Measurements from ENCODE around the gene REEP1. TPM values are rescaled to one million over a fixed set of nuclear protein-coding genes. Genes with fewer than 3 reads are reported as not detected.
"Not testable (repeated sequence)": the region's sequence is repeated elsewhere in the genome, so short reads cannot be mapped to it uniquely, and the experiment has no call there.

The REEP1 gene
- total RNA-seq, 1 experiment from 2014 or later: 7.8 TPM

DNA sequence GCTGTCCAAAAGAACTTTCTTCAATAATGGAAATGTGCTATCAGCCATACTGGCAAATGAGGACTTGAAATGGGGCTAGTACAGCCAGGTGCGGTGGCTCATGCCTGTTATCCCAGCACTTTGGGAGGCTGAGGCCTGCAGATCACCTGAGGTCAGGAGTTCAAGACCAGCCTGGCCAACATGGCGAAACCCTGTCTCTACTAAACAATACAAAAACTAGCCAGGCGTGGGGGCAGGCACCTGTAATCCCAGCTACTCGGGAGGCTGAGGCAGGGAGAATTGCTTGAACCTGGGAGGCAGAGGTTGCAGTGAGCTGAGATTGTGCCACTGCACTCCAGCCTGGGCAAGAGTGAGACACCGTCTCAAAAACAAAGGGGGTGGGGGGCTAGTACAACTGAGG, 92.6 kb downstream of the REEP1 start:
- not testable (repeated sequence) for DNase-seq (ENCODE audit: low spot score)

DNA sequence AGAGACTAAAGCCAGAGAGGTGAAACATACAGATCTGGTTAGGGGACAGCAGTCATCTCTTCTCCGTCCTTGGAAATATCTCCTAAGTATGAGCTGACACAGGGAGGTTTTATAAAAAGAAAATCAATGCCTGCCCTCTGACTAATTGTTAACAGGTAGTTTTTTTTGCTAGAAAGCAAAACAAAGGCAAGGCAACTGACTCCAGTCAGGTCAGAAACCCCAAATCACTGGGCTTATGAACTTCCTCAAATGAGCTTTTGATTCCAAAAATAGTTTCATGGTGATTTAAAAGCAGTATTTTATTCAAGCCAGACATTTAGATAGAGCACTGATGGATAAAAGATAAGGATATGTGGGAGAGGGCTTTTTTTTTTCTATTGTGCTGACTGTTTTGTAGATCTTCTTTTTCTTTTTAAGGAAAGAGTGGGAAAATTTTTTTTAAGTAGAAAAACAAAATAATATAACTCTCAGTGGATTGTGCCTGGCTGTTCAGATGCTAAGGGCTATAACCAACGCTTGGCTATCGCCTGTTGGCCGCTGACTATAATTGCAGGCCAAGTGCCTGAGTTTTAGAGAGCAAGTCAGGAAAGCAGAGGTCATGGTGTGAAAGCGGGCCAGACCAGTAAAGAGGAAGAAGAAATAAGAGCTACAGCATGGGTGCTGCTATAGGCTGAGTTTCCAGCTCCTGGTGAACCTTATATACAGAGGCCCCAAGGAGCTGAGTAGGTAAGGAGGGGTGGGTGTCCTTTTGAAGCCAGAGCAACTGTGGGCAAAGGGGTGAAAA, 93.3 kb downstream of the REEP1 start:
- DNase-seq (ENCODE audit: low spot score): no peak

DNA sequence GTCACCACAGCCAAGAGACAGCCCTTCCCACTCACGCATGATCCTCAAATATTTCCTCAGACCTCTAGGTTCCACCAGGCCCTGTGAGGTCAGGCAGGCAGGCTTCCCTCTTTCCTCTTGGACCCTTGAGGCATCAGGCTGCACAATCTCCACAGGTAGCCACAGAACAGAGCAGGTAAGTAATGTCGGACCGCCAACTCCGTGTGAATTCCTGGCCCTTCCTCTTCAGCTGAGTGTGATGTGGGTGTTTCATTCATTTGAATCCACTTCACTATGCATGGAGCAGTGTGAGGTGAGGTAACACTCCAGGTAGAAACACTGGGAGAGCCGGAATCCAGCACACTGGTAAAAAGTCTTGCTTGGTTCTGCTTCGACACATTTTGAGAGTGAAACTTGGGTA, 94.2 kb downstream of the REEP1 start:
- DNase-seq (ENCODE audit: low spot score): no peak

DNA sequence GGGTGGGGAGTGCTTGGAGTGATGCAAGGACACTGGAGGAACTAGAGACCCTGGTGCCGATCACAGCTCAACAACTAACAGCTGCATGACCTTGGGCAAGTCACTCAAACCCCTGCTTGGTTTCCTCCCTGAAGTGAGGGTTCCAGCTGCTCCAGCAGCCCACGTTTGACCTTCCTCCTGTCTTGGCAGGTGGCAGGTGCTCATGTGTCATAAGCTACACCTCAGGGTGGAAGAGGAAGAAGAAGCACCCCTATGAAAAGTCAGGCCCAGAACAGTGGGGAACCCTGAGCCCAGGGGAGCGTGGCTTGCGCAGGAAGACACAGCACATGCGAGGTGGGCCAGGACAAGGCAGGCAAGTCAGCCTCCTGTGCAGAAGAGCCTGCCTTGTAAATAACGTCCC, 95.8 kb downstream of the REEP1 start:
- DNase-seq (ENCODE audit: low spot score): no peak

DNA sequence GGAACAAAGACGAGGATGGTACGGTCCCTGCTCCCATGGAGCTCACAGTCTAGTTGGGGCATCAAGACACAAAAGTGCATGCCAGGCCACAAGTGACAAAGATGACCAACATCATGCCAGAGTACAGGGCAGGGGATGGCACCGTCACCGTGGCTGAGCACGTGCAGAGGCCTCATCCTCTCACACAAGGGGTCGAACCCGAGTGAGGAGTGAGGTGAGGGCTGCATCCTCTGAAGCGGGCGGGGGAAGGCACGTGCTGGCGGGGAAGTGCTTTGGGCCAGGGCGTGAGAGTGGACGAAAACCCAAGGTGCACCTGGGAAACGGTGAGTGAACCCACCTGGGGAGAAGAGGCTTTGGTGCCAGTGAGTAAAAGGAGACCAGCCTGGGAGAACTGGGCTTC, 97.2 kb downstream of the REEP1 start:
- DNase-seq (ENCODE audit: low spot score): no peak

DNA sequence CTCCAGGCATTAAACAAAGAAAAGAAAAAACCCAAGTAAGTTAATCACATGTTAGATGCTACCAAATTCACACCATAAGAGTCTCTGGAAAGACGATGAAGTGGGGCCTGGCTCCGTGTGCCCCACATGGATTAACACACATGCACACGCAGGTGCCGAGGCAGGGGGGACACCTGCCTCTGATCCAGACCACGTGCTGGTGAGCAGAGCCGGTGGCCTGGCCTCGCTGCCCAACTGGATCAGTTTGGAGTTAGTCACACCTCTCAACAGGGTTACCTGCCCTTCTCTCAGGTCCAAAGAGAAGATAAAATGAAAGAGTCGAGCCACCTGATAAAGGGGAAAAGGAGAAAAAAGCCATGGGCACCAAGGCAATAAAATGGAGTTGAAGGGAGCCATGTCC, 97.7 kb downstream of the REEP1 start:
- no peak for DNase-seq (ENCODE audit: low spot score)

DNA sequence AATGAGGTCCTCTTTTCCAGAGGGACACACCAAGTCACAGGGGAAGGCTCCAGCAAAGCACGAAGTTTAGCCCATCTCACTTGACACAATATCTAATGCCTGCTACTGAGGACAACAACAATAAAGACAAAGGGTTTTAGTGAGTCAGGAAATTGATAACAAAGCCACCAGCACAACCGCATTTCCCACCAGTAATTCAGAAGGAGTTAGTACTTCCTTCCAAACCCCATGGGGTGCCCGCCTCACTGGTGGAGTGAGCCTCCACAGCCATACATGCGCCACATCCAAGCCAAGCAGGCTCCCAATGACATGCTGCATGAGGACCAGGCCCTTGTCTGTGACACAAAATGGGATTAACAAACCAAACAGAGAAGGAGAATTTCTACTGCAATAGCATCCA, 98.1 kb downstream of the REEP1 start:
- DNase-seq (ENCODE audit: low spot score): no peak

DNA sequence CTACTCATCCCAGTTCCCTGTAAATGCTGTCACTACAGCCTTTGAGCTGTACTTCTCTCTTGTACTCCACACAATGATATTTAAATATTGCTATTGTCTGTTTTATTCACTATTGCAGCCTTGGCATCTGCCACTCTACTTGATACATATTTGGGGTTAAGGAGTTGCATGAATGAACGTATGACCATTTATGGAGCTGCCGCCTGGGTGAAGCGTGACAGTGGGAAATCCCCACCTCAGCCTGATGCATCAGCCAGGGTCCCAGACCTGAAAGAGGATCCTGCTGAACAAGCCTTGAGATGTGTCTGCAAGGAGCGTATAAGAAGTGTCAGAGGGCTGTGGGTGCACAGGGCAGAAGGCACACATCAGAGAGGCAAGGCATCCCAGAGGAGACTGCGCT, 99.1 kb downstream of the REEP1 start:
- no peak for DNase-seq (ENCODE audit: low spot score)

DNA sequence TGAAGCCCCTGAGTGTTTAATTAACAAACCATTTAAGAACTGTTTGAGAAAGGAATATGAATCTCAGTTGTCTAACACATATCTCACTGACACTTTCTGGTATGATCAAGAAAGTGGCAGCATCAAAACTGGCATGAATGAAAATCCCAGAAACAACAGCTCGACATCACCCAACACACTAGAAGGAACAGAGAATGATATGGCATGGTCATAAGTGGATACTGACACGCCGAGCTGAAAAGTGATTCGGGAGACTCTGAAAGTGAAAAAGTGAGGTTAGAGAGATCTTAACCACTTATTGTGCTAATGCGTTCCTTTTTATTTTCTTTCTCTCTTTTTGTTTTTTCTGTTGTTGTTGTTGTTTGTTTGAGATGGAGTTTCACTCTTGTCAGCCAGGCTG, 100.3 kb downstream of the REEP1 start:
- DNase-seq (ENCODE audit: low spot score): no peak

DNA sequence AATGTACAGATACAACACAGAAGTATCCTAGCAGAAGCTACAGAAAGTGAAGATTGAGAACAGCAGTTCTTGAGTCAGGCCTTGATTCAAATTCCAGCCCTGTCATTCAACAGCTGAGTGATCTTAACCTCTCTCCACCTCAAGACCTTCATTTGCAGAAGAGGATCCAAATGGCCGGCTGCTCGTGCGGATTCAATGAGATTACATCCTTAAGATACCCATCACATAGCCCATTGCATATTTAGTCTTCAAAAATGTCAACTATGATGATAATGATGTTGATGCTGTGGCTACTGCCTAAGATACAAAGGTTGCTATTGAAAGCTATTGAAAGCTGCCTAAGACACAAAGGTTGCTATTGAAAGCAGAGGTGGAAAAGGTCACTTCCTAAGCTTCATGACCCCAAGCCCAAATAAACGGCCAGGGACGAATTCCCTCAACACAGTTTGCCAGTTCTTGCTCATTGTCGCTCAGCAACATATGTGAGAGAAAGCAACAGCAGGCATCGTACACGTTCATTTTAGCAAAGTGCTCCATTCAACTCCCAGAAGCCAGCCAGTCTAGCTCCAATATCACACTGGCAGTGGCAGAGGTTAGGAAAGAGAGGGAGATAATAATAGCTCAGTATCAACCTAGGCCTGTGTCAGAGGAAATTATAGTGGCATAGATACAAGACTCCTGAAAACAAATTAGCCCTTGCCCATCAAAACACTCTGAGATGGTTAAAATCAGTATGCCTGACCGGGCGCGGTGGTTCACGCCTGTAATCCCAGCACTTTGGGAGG, 102.0 kb downstream of the REEP1 start:
- no peak for DNase-seq (ENCODE audit: low spot score)

DNA sequence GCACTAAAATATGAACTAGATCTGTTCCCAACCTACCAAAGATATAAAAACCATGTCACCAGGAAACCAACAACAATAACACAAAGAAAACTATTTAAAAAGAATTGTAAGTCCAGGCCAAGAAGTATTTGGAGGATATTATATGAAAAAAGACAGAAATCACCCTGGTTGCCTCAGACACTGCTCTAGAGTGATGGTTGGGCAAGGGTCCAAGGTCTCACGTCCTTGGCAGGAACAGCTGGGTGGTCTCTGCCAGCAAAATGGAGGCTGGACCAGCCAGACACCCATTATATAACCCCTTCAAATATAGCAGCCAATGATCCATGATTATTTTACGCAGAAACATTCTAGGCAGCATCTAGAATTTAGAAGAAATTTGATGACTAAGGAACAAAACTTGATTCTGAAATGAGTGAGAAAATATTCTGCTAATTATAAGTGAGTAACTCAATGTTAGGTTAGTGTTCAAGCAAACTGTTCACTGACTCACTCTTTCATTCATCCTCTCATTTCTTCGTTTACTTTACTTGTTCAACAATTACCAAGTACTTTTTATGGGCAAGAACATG, 102.8 kb downstream of the REEP1 start:
- no peak for DNase-seq (ENCODE audit: low spot score)

DNA sequence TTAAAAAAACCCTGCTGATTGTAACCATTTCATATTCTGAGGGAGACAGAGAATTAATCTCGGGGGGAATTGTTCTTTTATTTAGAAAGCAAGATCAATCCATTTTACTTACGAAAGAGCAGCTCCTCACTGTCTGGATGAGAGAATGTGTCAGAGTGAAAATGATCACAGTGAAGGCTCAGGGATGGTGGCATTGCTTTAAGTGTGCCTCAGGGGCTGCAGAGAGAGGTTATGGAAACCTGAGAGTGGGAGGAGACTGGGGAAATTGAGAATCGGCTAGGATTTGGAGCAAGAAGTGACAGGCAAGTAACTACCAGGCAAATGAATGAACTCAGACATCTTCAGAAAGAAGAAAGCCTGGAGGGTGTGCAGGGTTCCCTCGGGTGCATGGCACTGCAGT, 104.0 kb downstream of the REEP1 start:
- no peak for DNase-seq (ENCODE audit: low spot score)

DNA sequence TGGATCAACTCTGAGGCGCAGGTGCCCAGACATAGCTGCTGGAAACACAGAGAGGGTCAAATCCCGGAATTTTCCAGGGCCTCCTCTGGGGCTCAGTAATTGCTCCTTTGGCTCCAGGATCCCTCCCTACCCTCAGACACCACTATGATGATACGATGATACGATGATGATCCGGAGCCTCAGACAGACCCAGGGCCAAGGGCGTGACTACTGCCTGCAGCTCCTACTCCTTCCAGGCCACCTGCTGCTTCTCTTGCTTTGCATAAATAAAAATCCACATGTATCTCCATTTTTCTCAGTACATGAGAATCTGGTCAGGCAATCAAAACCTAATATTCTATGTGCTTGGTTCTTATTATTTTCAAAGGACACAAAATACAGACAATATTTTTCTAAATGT, 104.5 kb downstream of the REEP1 start:
- no peak for DNase-seq (ENCODE audit: low spot score)

DNA sequence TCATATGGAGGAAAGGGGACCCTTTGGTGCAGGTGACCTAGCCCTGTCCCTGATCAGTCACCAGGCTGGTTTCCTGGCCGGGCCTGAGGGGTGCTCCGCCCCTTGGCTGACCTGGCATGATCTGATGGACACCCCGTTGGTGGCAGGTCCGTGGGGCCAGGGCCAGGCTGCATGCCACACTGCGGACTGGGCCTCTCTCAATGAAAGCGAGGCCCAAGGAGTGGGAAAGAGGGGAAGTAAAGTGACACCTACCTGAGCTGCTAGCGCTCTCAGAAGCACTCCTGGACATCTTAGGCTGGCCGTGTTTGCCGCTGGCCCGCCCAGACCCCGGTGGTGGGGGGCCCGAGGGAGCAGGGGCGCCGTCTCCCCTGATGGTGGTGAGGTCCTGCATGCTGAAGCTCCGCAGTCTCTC, 105.0 kb downstream of the REEP1 start:
- DNase-seq (ENCODE audit: low spot score): no peak

DNA sequence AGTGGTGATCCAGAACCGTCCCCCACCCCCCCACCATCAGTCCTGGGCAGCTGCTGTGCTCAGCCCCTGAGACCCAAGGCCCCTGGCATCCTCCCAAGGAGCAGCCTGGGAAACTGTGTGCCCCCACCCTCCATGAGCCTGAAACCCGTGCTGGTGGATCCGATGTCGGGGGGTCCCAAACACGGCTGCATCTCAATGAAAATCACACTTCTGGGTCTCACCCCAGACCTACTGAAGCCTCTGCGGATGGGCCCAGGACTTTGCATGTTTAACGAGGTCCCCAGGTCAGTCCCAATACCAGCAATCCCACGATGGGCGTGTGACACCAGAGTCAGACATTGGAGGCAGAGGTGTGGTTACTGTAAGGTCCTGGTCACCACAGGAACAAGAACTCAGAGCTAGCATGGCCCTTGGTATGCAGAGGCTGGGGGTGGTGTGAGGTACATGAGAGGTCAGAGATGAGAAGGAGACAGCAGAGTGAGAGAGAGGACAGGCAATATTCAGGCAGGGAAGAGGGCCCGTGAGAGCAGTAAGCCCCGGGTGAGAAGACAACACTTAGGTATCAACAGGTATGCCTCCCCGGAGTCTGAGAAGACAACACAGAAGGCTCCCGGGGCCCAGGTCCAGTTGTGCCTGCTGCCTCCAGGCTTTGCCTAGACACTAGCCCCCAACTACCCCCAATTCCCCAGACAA, 105.6 kb downstream of the REEP1 start:
- no peak for DNase-seq (ENCODE audit: low spot score)

DNA sequence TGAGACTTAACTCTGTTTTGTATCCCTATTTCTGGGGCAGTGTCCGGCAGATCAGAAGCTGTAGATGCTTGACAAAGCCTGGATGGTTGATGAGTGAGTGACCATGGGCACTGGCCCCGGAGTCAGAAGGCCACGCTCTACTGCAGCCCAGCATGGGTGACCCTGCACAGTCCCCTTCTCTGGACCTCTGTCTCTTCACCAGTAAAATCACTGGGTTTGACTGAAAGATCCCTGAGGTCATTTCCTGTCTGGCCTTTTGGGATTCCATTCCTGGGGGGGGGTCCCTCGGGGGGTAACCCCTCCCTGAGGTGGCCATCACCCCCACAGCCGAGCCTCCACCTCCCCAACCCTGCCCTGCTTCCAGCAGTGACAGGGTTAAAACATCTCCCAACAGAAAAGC, 106.5 kb downstream of the REEP1 start:
- DNase-seq (ENCODE audit: low spot score): no peak

DNA sequence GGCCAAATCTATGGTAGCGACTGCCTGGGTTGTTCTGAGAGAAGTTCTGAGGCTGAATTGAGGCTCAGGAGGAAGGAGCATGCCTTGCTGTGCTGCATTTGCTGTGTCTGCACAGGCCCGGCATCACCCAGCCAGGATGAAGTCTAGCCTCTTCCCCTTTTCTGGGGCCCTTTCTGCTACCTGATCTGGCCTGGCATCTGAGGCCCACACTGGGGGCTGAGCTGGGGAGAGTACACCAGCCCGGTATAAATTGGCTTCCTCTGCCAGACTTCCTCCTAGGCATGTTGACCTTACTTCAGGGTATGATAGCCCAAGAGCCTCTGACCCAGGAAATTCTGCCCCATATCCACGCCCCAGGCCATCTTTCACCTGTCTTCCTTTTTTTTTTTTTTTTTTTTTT, 108.2 kb downstream of the REEP1 start:
- no peak for DNase-seq (ENCODE audit: low spot score)

DNA sequence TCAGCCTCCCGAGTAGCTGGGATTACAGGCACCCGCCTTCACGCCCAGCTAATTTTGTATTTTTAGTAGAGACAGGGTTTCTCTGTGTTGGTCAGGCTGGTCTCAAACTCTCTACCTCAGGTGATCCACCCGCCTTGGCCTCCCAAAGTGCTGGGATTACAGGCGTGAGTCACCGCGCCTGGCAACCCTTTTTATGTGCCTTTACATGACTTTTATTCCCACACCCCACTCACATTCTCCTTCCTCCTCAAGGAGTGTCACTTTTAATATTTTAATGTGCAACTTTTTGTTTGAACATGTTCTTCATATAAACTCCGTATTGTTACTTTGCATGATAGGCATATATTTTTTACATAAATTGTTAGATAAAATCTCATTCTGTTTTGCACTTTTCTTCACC, 108.9 kb downstream of the REEP1 start:
- DNase-seq (ENCODE audit: low spot score): not testable (repeated sequence)

DNA sequence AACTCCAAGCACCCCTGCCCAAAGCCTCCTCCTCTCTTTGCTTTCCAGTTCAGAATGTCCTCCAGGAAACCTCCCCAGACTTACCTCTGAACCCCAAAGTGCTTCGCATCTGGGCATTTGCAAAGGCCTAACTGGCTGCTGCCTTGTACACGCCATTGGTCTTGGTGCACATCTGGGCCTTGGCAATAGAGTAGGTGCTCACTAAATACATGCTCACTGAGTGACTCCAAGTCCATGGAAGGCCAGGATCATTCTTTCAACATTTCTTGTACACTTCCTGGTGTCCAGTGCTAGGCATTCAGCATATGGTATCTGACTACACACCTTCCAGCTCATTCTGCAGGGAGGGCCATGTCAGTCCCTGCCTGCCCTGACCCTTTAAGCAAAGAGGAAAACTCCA, 109.7 kb downstream of the REEP1 start:
- no peak for DNase-seq (ENCODE audit: low spot score)

DNA sequence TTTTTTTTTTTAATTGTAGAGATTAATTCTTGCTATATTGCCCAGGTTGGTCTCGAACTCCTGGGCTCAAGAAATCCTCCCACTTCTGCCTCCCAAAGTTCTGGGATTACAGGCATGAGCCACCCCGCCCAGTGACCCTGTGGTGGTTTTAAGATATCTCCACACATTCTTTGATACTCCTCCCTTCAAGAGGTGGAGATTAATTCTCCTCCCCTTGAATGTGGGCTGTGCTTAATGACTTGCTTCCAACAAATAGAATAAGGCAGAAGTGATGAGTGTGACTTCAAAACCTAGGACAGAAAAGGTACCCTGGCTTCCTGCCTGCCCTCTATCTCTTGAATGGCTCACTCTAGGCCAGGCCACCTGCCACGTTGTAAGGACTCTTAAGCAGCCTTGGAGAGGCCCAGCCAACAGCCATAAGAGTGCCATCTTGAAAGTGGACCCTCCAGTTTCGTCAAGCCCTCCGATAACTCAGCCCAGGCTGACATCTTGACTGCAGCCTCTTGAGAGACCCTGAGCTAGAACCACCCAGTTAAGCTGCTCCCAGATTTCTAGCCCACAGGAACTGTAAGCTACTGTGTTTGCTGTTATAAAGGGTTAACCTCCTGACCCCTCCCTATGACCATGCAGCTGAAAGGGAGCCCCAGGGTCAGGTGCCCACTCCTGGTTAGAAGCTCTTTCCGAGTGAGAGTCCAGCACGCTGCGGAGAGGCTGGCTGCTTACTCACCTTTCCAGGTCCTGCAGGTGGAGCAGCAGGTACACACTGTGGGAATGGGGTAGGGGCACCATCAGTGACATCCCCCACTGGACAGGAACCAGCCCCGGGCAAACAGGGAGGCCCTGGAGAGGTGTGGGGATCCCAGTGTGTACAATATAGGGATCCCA, 110.5 kb downstream of the REEP1 start:
- DNase-seq (ENCODE audit: low spot score): peak; percentile 25

DNA sequence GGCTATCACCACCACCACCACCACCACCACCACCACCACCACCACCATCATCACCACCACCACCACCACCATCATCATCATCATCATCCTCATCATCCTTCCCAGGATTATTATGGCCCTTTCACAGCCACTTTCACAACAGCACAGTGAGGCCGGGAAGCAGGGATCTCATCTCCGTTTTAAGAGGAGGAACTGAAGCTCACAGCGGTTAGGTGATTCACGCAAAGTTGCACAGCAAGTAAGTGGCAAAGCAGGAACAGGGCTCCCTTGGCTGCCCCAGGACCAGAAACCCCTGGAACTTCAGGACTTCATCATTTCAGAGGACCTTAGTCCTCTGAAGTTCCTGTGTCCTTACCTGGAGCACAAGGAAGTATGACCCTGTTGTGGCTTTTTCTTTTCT, 111.4 kb downstream of the REEP1 start:
- no peak for DNase-seq (ENCODE audit: low spot score)
